Body of pancreas (tissue), 4 donors: Measurements from ENCODE around the gene AP3B2. TPM values are rescaled to one million over a fixed set of nuclear protein-coding genes. Genes with fewer than 3 reads are reported as not detected.
A peak's percentile ranks its signal among the peaks of the same experiment; 100 is the strongest.

Experiments
- ATAC-seq: fragments of 150-250 bp; one replicate; pipeline ENCODE4 v1.9.1; 2016
- DNase-seq, 4 donors: peaks; one replicate each; pipeline ENCODE4 v3.0.0-alpha.2; 2019
- H3K27ac ChIP-seq, 4 donors: fragments of 200-600 bp; sonication (generic); 1 replicate in 3 of 4; 2 replicates in 1 of 4; pipeline versions ENCODE4 v1.5.1 to v1.6.1; 2016 to 2019; ENCODE audit warnings: mild to moderate bottlenecking in 1 of 4, mixed read lengths in 1 of 4, moderate library complexity in 1 of 4
- H3K27me3 ChIP-seq, 2 donors: fragments of 200-600 bp; sonication (generic); one replicate each; pipeline ENCODE4 v1.6.0; 2016; ENCODE audit warnings: mild to moderate bottlenecking in 1 of 2
- H3K36me3 ChIP-seq, 2 donors: fragments of 200-600 bp; sonication (generic); replicated peaks in 1 of 2; 2 replicates each; pipeline ENCODE4 v1.5.1; 2016; ENCODE audit warnings: low read depth in 2 of 2; ENCODE audit not compliant: insufficient read depth in 1 of 2
- H3K4me1 ChIP-seq: fragments of 200-600 bp; sonication (generic); one replicate; pipeline ENCODE4 v1.6.0; 2016
- H3K4me3 ChIP-seq, 2 donors: fragments of 200-600 bp; sonication (generic); 1 replicate in 1 of 2; 2 replicates in 1 of 2; pipeline ENCODE4 v1.5.1; 2016 to 2019
- H3K9me3 ChIP-seq, 3 donors: fragments of 200-600 bp; sonication (generic); 1 replicate in 2 of 3; 2 replicates in 1 of 3; pipeline ENCODE4 v1.5.1; 2016
- CTCF ChIP-seq, 7 experiments: fragments of 450-650 bp in 4 of 7; fragments of 200-600 bp in 3 of 7; sonication (generic) in 3 of 7; IDR thresholded peaks; one replicate each; pipeline ENCODE4 v1.5.1; 2016 to 2019; ENCODE audit warnings: antibody characterized with exemption in 7 of 7
- POLR2A ChIP-seq, 3 donors: fragments of 450-650 bp; IDR thresholded peaks; one replicate each; pipeline ENCODE4 v1.6.1; 2016; ENCODE audit warnings: antibody characterized with exemption in 3 of 3, mild to moderate bottlenecking in 2 of 3
- WGBS, 2 donors: methylation state at CpG; one replicate each; pipeline ENCODE4 v1.1.5; 2017; 5-methylcytosine and 5-hydroxymethylcytosine counted together
- intact Hi-C: fragments of 100-400 bp; cut with DNase I; formaldehyde crosslinking; loops from one replicate; pipeline ENCODE4 v1.15.1; 2023
- total RNA-seq, 2 donors: library from RNA; depleted of rRNA; stranded (reverse); fragments of >200 nt; gene quantifications; one replicate each; pipeline ENCODE4 v1.1.0, GENCODE V29; 2016

The AP3B2 gene
- total RNA-seq, 2 donors from 2014 or later: 3.9 to 6.6 TPM

GRCh38 chr15:82651708-82652107, 58.0 kb downstream of the AP3B2 start:
- intact Hi-C loops: no loop called here
- H3K36me3 ChIP-seq: no peaks in the 10 kb centered on the region
- H3K4me1 ChIP-seq: peaks cover 15% of the 10 kb centered on the region
- TF ChIP-seq POLR2A (IDR thresholded peaks at IDR 0.05) (no peak), CTCF (IDR thresholded peaks at IDR 0.05) (no peak)
- DNase-seq (no peak), ATAC-seq (no peak)
- H3K27me3 ChIP-seq: no peaks in the 10 kb centered on the region
- H3K27ac ChIP-seq: no peak overlapping the region
- 93 to 94% methylated on average over 2 of the region's 2 CpGs for WGBS, 2 donors
- H3K4me3 ChIP-seq: no peak overlapping the region
- H3K9me3 ChIP-seq: no peaks in the 10 kb centered on the region

DNA sequence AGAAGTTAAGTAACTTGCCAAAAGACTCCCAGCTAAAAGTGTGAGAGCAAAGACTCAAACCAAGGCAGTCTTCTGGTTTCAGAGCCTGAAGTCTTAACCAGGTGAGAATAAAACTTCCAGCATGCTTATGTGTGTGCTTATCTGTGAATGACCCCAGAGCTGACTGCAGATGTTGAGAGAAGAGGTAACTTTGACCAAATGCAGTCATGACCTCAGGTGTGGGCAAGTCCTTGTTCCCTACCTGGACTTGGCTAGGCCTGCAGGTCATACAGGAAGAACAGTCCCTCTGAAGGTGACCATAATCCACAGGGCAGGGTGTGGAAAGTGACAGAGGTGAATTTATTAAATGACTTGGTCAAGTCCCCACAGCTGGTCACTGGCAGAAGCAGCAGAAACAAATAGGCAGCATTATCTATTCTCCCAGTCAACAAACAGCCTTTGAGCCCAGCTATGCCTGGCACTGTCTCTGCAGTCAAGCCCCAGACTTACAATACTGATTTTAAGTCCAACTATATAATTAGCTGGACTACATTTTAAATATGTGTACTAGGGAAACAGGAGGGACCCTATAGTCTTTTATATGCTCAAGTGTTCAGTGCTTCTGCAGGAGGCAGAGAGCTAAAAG, 59.5 kb downstream of the AP3B2 start:
- intact Hi-C loops: no loop called here
- peaks cover 22% of the 10 kb centered on the region for H3K4me1 ChIP-seq
- H3K36me3 ChIP-seq: no peaks in the 10 kb centered on the region
- no peak overlapping the region for H3K4me3 ChIP-seq
- H3K27me3 ChIP-seq: no peaks in the 10 kb centered on the region
- TF ChIP-seq CTCF (IDR thresholded peaks at IDR 0.05) (no peak), POLR2A (IDR thresholded peaks at IDR 0.05) (no peak)
- no peak for DNase-seq
- H3K9me3 ChIP-seq: no peaks in the 10 kb centered on the region
- no peak overlapping the region for H3K27ac ChIP-seq
- ATAC-seq: no peak

DNA sequence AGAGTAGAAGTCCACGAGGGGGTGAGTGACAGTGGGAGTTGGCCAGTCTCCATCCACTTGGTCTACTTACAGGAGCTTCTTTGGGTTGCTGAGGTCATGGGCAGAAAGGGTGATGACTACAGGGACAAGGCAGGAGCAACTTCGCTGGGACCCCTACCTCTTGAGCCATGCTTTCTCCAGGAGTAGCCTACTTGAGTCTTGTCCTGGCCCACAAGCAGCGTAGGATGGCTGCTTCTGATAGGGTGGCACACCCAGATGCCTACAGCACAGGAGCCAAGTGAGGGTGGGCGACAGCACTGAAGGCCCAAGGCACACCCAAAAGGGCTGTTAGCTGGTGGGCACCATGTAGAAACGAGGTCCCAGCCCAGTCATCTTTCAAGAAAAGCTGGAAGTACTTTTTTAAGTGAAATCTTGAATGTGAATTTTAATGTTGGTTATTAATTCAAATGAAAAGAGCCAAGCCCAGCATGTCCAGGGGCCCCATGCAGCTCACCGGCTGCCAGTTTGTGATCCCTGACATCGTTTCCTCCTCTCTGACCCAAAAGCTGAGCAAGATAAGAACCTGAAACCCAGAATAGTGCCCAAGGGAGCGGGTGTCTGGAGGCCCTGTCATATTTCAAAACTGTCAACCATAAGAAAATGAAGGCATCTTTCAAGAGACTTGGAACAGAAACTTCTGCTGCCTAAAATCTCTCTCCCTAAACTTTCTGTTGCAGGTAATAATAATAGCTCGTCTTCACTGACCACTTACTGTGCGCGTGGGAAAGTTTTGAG, 60.3 kb downstream of the AP3B2 start:
- WGBS, 2 donors: 71 to 74% methylated on average over 11 of the region's 11 CpGs
- Histone ChIP-seq H3K4me1 (peaks cover 22% of the 10 kb centered on the region), H3K27me3 (no peaks in the 10 kb centered on the region), H3K4me3 (no peak overlapping the region), H3K36me3 (no peaks in the 10 kb centered on the region), H3K9me3 (no peaks in the 10 kb centered on the region), H3K27ac (no peak overlapping the region)
- intact Hi-C loops: no loop called here
- no peak for TF ChIP-seq CTCF (IDR thresholded peaks at IDR 0.05)
- TF ChIP-seq POLR2A (IDR thresholded peaks at IDR 0.05): no peak
- DNase-seq (no peak), ATAC-seq (no peak)

DNA sequence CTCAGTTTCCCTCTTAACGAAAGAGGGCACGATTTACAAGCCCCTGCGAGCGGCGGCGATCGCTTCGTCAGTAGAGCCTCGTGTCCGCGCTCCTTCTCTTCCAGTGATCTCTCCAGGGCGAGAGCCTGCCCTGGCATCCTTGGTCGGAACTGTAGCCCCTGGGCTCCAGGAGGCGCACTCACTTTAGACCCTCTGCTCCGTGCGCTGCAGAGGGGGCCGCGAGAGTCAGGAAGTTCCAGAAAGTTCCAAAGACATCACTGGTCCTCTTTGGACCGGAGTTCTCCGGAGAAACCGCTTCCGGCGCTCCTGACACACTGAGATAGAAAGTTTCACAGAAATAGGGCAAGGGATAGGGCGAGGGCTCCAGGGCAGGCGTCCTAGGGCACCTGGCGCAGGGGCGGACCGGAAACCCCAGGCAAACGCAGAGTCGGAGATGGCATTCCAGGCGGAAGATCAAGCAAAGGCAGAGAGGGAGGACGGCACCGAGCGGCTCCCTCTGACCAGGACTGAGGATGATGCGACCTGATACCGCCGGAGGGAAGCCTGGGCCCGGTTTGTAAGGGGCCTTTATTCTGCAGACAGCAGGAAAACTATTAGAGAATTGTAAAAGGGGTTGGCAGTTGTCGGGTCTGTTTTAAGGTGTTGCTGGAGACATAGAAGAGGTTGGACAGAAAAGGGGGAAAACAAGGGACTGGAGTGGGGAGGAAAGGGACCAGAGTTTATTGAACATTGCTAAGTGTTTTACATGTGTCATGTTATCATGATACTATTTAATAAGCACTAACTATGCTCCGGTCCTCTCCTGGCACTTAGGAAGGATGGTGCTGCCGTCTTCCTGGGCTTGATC, 61.2 kb downstream of the AP3B2 start:
- no peak for DNase-seq
- intact Hi-C loops: no loop called here
- Histone ChIP-seq H3K4me1 (peaks cover 22% of the 10 kb centered on the region), H3K9me3 (no peaks in the 10 kb centered on the region), H3K27ac (no peak overlapping the region), H3K4me3 (no peak overlapping the region), H3K27me3 (no peaks in the 10 kb centered on the region), H3K36me3 (no peaks in the 10 kb centered on the region)
- 46 to 75% methylated on average over 23 to 41 of the region's 41 CpGs for WGBS, 2 donors
- ATAC-seq: no peak
- no peak for TF ChIP-seq POLR2A (IDR thresholded peaks at IDR 0.05)

GRCh38 chr15:82647835-82648256, 61.8 kb downstream of the AP3B2 start:
- DNase-seq (peak in 3 of 4 donors; percentile 8 to 38 (median 22)), ATAC-seq (no peak)
- no peaks in the 10 kb centered on the region for H3K27me3 ChIP-seq
- H3K4me3 ChIP-seq: peak overlapping the region in 1 of 2 donors; percentile 13
- H3K27ac ChIP-seq: no peak overlapping the region
- intact Hi-C loops: no loop called here
- no peak for TF ChIP-seq POLR2A (IDR thresholded peaks at IDR 0.05)
- TF ChIP-seq CTCF (IDR thresholded peaks at IDR 0.05): no peak
- peaks cover 22% of the 10 kb centered on the region for H3K4me1 ChIP-seq
- H3K9me3 ChIP-seq: no peaks in the 10 kb centered on the region
- no peaks in the 10 kb centered on the region for H3K36me3 ChIP-seq
- WGBS, 2 donors: 3% methylated on average over 48 of the region's 49 CpGs; no CpG with 5 or more reads in 1 of the 2 donors
